H1 (cell line): ENCODE measurements around the gene OR5A1. TPM values are rescaled to one million over a fixed set of nuclear protein-coding genes. Genes with fewer than 3 reads are reported as not detected.
"Not testable (repeated sequence)": the region's sequence is repeated elsewhere in the genome, so short reads cannot be mapped to it uniquely, and the experiment has no call there.

Experiments used
- CTCF ChIA-PET: fragments of 300-600 bp; sonication (Branson Sonifier 250); formaldehyde crosslinking; loops from one replicate; lab custom pipeline; 2021; ENCODE audit not compliant: partially characterized antibody; lab: Charles Lee
- POLR2A ChIA-PET: fragments of 300-600 bp; sonication (Branson Sonifier 250); formaldehyde crosslinking; loops from one replicate; lab custom pipeline; 2021; ENCODE audit warnings: inconsistent platforms; ENCODE audit not compliant: partially characterized antibody; lab: Charles Lee
- DNase-seq, 2 experiments: peaks; one replicate each; pipeline versions ENCODE4 v3.0.0 to v3.0.0-alpha.2; 2010 to 2022; ENCODE audit warnings: low spot score in 2 of 2, low read depth in 1 of 2, mixed read lengths in 1 of 2
- FAIRE-seq: peaks from 2 replicates; lab custom pipeline; 2011; peaks lifted over from hg19 to GRCh38; lab: Jason Lieb, UNC
- H2AFZ ChIP-seq: 2 replicates; pipeline ENCODE4 v1.8.1; 2012; ENCODE audit warnings: low read length, inconsistent platforms
- H2AK5ac ChIP-seq: 2 replicates; pipeline ENCODE4 v1.6.1; 2013; ENCODE audit warnings: low read depth, low read length
- H2BK120ac ChIP-seq: replicated peaks from 2 replicates; pipeline ENCODE3; 2013; ENCODE audit warnings: low read depth, low read length, inconsistent platforms
- H2BK12ac ChIP-seq: 2 replicates; pipeline ENCODE4 v1.6.1; 2013; ENCODE audit warnings: low read depth, low read length
- H2BK15ac ChIP-seq: 2 replicates; pipeline ENCODE4 v1.6.1; 2013; ENCODE audit warnings: low read length
- H2BK20ac ChIP-seq: 2 replicates; pipeline ENCODE4 v1.6.1; 2013; ENCODE audit warnings: low read length
- H2BK5ac ChIP-seq: 2 replicates; pipeline ENCODE4 v1.6.1; 2013; ENCODE audit warnings: low read depth, low read length
- H3K14ac ChIP-seq: 2 replicates; pipeline ENCODE4 v1.6.1; 2013; ENCODE audit warnings: inconsistent platforms; ENCODE audit not compliant: insufficient read length
- H3K18ac ChIP-seq: 2 replicates; pipeline ENCODE4 v1.6.1; 2013; ENCODE audit warnings: low read length; ENCODE audit errors: extremely low read depth
- H3K23ac ChIP-seq: 2 replicates; pipeline ENCODE4 v1.6.1; 2013; ENCODE audit warnings: inconsistent platforms; ENCODE audit not compliant: insufficient read length
- H3K23me2 ChIP-seq: 2 replicates; pipeline ENCODE4 v1.6.1; 2013; ENCODE audit warnings: low read depth, low read length
- H3K27ac ChIP-seq: 2 replicates; pipeline ENCODE4 v1.6.1; 2011; ENCODE audit warnings: low read depth, low read length, inconsistent platforms
- H3K27me3 ChIP-seq, 4 experiments: replicated peaks in 1 of 4; 1 replicate in 1 of 4; 2 replicates in 3 of 4; pipeline versions ENCODE4 v1.6.1 to v1.8.1; 2011 to 2013; ENCODE audit warnings: low read length in 3 of 4, mild to moderate bottlenecking in 3 of 4, inconsistent platforms in 2 of 4, mixed read lengths in 2 of 4, moderate library complexity in 1 of 4; ENCODE audit not compliant: control insufficient read depth in 3 of 4, insufficient read depth in 3 of 4; ENCODE audit errors: extremely low read depth in 1 of 4
- H3K36me3 ChIP-seq, 4 experiments: 2 replicates each; pipeline versions ENCODE4 v1.6.1 to v1.8.1; 2011 to 2013; ENCODE audit warnings: mild to moderate bottlenecking in 4 of 4, low read length in 3 of 4, moderate library complexity in 2 of 4, control low read depth in 1 of 4, inconsistent platforms in 1 of 4; ENCODE audit not compliant: insufficient read depth in 4 of 4, control insufficient read depth in 2 of 4
- H3K4ac ChIP-seq: replicated peaks from 2 replicates; pipeline ENCODE3; 2013; ENCODE audit warnings: low read length, low read depth, mixed read lengths, inconsistent platforms; ENCODE audit not compliant: insufficient read length
- H3K4me1 ChIP-seq, 4 experiments: replicated peaks in 1 of 4; 1 replicate in 1 of 4; 2 replicates in 3 of 4; pipeline versions ENCODE4 v1.6.1 to v1.8.1; 2011 to 2013; ENCODE audit warnings: low read length in 3 of 4, inconsistent platforms in 2 of 4, mixed read lengths in 1 of 4; ENCODE audit not compliant: insufficient read depth in 4 of 4, control insufficient read depth in 3 of 4
- H3K4me2 ChIP-seq, 2 experiments: 2 replicates each; pipeline versions ENCODE4 v1.6.1 to v1.8.1; 2011 to 2013; ENCODE audit warnings: low read depth in 2 of 2, low read length in 2 of 2, control low read depth in 1 of 2, inconsistent platforms in 1 of 2, mild to moderate bottlenecking in 1 of 2; ENCODE audit not compliant: insufficient read depth in 1 of 2
- H3K4me3 ChIP-seq, 4 experiments: fragments of 200-600, 300-600 bp in 1 of 4; sonication (generic), shearing (Covaris generic), sonication (Bioruptor Twin) in 1 of 4; 2 replicates each; pipeline versions ENCODE4 v1.5.1 to v1.8.1; 2011 to 2016; ENCODE audit warnings: low read length in 4 of 4, low read depth in 3 of 4, control low read depth in 2 of 4, inconsistent platforms in 2 of 4, mild to moderate bottlenecking in 2 of 4, mixed read lengths in 1 of 4, moderate library complexity in 1 of 4; ENCODE audit not compliant: insufficient read depth in 2 of 4; ENCODE audit errors: extremely low read depth in 1 of 4
- H3K56ac ChIP-seq: replicated peaks from 2 replicates; pipeline ENCODE3; 2013; ENCODE audit warnings: low read depth, mild to moderate bottlenecking, mixed read lengths, low read length, inconsistent platforms; ENCODE audit not compliant: insufficient read length
- H3K79me1 ChIP-seq: 2 replicates; pipeline ENCODE4 v1.6.1; 2013; ENCODE audit warnings: low read depth, low read length, control low read depth
- H3K79me2 ChIP-seq, 2 experiments: 2 replicates each; pipeline versions ENCODE4 v1.6.1 to v1.8.1; 2012 to 2013; ENCODE audit warnings: low read length in 2 of 2, mild to moderate bottlenecking in 2 of 2, inconsistent platforms in 1 of 2; ENCODE audit not compliant: insufficient read depth in 2 of 2, control insufficient read depth in 1 of 2
- H3K9ac ChIP-seq, 4 experiments: replicated peaks in 1 of 4; 1 replicate in 1 of 4; 2 replicates in 3 of 4; pipeline versions ENCODE4 v1.6.1 to v1.8.1; 2011 to 2013; ENCODE audit warnings: low read depth in 3 of 4, low read length in 3 of 4, control low read depth in 2 of 4, mild to moderate bottlenecking in 2 of 4, moderate library complexity in 2 of 4, inconsistent platforms in 1 of 4; ENCODE audit errors: extremely low read depth in 1 of 4
- H3K9me3 ChIP-seq, 2 experiments: 2 replicates each; pipeline versions ENCODE4 v1.6.1 to v1.8.1; 2012 to 2013; ENCODE audit warnings: mild to moderate bottlenecking in 2 of 2, moderate library complexity in 2 of 2, control low read depth in 1 of 2, inconsistent platforms in 1 of 2, low read depth in 1 of 2, low read length in 1 of 2, mixed read lengths in 1 of 2; ENCODE audit not compliant: insufficient read depth in 2 of 2
- H4K20me1 ChIP-seq, 2 experiments: replicated peaks in 1 of 2; 2 replicates each; pipeline versions ENCODE3 to v1.8.1; 2011 to 2013; ENCODE audit warnings: inconsistent platforms in 2 of 2, low read length in 2 of 2, mild to moderate bottlenecking in 1 of 2; ENCODE audit not compliant: insufficient read depth in 2 of 2, control insufficient read depth in 1 of 2
- H4K5ac ChIP-seq: 2 replicates; pipeline ENCODE4 v1.6.1; 2013; ENCODE audit warnings: low read length, low read depth, mixed read lengths, inconsistent platforms; ENCODE audit not compliant: insufficient read length
- H4K8ac ChIP-seq: 2 replicates; pipeline ENCODE4 v1.8.0; 2013; ENCODE audit warnings: mild to moderate bottlenecking, moderate library complexity, low read length, inconsistent platforms; ENCODE audit not compliant: insufficient read depth; ENCODE audit errors: extremely low read depth
- H4K91ac ChIP-seq: replicated peaks from 2 replicates; pipeline ENCODE3; 2013; ENCODE audit warnings: low read length, mixed read lengths, inconsistent platforms; ENCODE audit not compliant: insufficient read length
- ZNF274 ChIP-seq: IDR thresholded peaks from 2 replicates; pipeline ENCODE4 v1.7.0; 2012; ENCODE audit warnings: low read length, borderline replicate concordance; ENCODE audit errors: extremely low read depth
- WGBS, 2 experiments: shearing (Covaris generic) in 1 of 2; methylation state at CpG; one replicate each; pipeline versions ENCODE4 v1.1.6 to v1.1.7; 2013 to 2015; ENCODE audit warnings: low lambda C conversion rate in 2 of 2, mixed read lengths in 2 of 2, inconsistent platforms in 1 of 2, low coverage in 1 of 2, missing lambda C conversion rate in 1 of 2; ENCODE audit not compliant: insufficient replicate concordance in 2 of 2, insufficient coverage in 1 of 2, insufficient read length in 1 of 2; ENCODE audit errors: extremely low coverage in 1 of 2, missing lambda C conversion rate in 1 of 2; 5-methylcytosine and 5-hydroxymethylcytosine counted together
- polyA plus RNA-seq, 7 experiments: library from polyadenylated mRNA; depleted of rRNA in 3 of 7; stranded (reverse) in 5 of 7; unstranded in 2 of 7; fragments of >200 nt in 5 of 7; fragments of 200-250 nt in 2 of 7; gene quantifications; 1 replicate in 5 of 7; 2 replicates in 1 of 7; 4 replicates in 1 of 7; pipeline versions ENCODE4 v1.2.1 to v1.2.3, GENCODE V29; 2011 to 2013; ENCODE audit warnings: missing spikeins in 2 of 7, mixed read lengths in 2 of 7
- total RNA-seq: library from RNA; stranded (reverse); fragmentation: NEBNext Ultra II Directional; extraction: Animal tissue kit (Norgen Biotek cat#: 25700); gene quantifications from 2 replicates; pipeline ENCODE4 v1.2.1, GENCODE V29; 2021

Gene OR5A1
- total and polyA plus RNA-seq, 2 of the 8 experiments (the other 6 are each of a cell fraction or from before 2014, with no cell fraction given), result not detected

GRCh38 chr11:59437770-59438169 lies 1.5 kb downstream of the OR5A1 start:
- Histone ChIP-seq H3K4ac (no peak overlapping the region), H2AFZ (0 out of 2 replicates have a peak overlapping the region, but pooled peaks have one; percentile 61), H3K23me2 (no peaks in the 10 kb centered on the region), H3K79me1 (no peaks in the 10 kb centered on the region), H3K79me2 (no peaks in the 10 kb centered on the region), H3K18ac (no peak overlapping the region), H2BK15ac (no peak overlapping the region), H2BK12ac (no peak overlapping the region), H3K23ac (no peak overlapping the region), H2AK5ac (no peak overlapping the region), H3K4me2 (no peak overlapping the region), H4K5ac (no peak overlapping the region), H4K91ac (no peak overlapping the region), H4K8ac (no peak overlapping the region), H3K36me3 (no peaks in the 10 kb centered on the region), H3K56ac (no peak overlapping the region), H4K20me1 (no peaks in the 10 kb centered on the region), H2BK120ac (no peak overlapping the region), H3K14ac (no peak overlapping the region), H3K9ac (no peak overlapping the region), H3K4me1 (no peaks in the 10 kb centered on the region), H3K4me3 (no peak overlapping the region), H3K9me3 (no peaks in the 10 kb centered on the region), H3K27me3 (no peaks in the 10 kb centered on the region), H2BK5ac (no peak overlapping the region), H2BK20ac (no peak overlapping the region), H3K27ac (no peak overlapping the region)
- no peak for TF ChIP-seq ZNF274
- POLR2A ChIA-PET, result no interaction called here
- CTCF ChIA-PET, result interaction anchor here (0.7 to 1.1 kb wide), 4 partner anchors 9 to 266 kb away, joined by 3 to 4 read pairs (median 3); partner anchors contain the start of gene DTX4
- DNase-seq, result no peak
- WGBS, 2 experiments, result 92% methylated on average over 7 of the region's 7 CpGs; no CpG with 5 or more reads in 1 of the 2 experiments
- FAIRE-seq, result no peak

DNA sequence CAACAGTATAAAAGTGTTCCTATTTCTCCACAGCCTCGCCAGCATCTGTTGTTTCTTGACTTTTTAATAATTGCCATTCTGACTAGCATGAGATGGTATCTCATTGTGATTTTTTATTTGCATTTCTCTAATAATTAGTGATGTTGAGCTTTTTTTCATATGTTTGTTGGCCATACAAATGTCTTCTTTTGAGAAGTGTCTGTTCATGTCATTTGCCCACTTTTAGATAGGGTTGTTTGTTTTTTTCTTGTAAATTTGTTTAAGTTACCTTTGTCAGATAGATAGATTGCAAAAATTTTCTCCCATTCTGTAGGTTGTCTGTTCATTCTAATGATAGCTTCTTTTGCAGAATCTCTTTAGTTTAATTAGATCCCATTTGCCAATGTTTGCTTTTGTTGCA lies 9.4 kb downstream of the OR5A1 start:
- H3K79me2 ChIP-seq, H3K23me2 ChIP-seq, H3K9ac ChIP-seq, H2BK15ac ChIP-seq, H4K20me1 ChIP-seq, FAIRE-seq, H3K79me1 ChIP-seq, H2BK12ac ChIP-seq, H4K8ac ChIP-seq, H3K36me3 ChIP-seq, H4K5ac ChIP-seq, POLR2A ChIA-PET, H4K91ac ChIP-seq, H3K27me3 ChIP-seq, H3K56ac ChIP-seq, H3K9me3 ChIP-seq, CTCF ChIA-PET, DNase-seq, H2BK20ac ChIP-seq, H3K4me2 ChIP-seq, H3K4ac ChIP-seq, H3K14ac ChIP-seq, H3K18ac ChIP-seq, H3K27ac ChIP-seq, H2AFZ ChIP-seq, H2BK120ac ChIP-seq, H3K4me3 ChIP-seq, H2BK5ac ChIP-seq, H3K4me1 ChIP-seq, H2AK5ac ChIP-seq, H3K23ac ChIP-seq: not testable (repeated sequence)
- 84% methylated on average over 1 of the region's 1 CpG; no CpG with 5 or more reads in 1 of the 2 experiments for WGBS, 2 experiments
